Measurements from ENCODE around the gene MAPK8. TPM values are rescaled to one million over a fixed set of nuclear protein-coding genes. Genes with fewer than 3 reads are reported as not detected.

The MAPK8 gene
- total RNA-seq, 1 donor from 2014 or later, result 47.4 TPM

DNA sequence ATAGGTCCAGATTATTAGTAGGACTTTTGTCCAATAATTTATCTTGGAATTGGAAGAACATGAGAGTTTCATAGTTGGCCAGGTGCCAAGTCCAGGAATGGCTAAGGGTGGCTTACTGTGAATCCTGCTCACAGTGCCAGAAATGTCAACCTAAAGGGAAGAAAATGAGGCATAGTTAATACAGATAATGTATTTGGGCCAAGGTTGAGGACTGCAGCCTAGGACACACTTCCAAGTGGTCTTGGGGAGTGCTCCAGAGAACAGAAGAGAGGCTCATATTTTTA lies 78.2 kb downstream of the MAPK8 start:
- no peak overlapping the region for H3K4me3 ChIP-seq (ENCODE audit: insufficient read depth, low read depth, low read length)
- peaks cover 54% of the 10 kb centered on the region for H4K20me1 ChIP-seq (ENCODE audit: insufficient read depth, low read length)
- FAIRE-seq (no peak), DNase-seq (ENCODE audit: low read depth) (no peak)
- no peaks in the 10 kb centered on the region for H3K9me3 Mint-ChIP-seq (ENCODE audit: unreplicated experiment)
- no peaks in the 10 kb centered on the region for H3K9me3 ChIP-seq (ENCODE audit: insufficient read depth, low read depth, low read length)
- no peak overlapping the region for H2AFZ ChIP-seq (ENCODE audit: low read depth, low read length)
- H3K27ac ChIP-seq (ENCODE audit: low read depth, low read length), result no peak overlapping the region
- peaks cover 17% of the 10 kb centered on the region for H3K4me1 Mint-ChIP-seq (ENCODE audit: low read depth, unreplicated experiment)
- no peak overlapping the region for H3K27ac Mint-ChIP-seq (ENCODE audit: unreplicated experiment)
- no peaks in the 10 kb centered on the region for H3K36me3 ChIP-seq (ENCODE audit: insufficient read depth, low read length)
- no peaks in the 10 kb centered on the region for H3K27me3 ChIP-seq (ENCODE audit: insufficient read depth, low read length)
- no peaks in the 10 kb centered on the region for H3K27me3 Mint-ChIP-seq (ENCODE audit: low read depth, unreplicated experiment)
- H3K4me3 Mint-ChIP-seq (ENCODE audit: unreplicated experiment), result no peak overlapping the region
- peaks cover 59% of the 10 kb centered on the region for H3K79me2 ChIP-seq (ENCODE audit: insufficient read depth, low read length)
- TF ChIP-seq, protein P1, sequence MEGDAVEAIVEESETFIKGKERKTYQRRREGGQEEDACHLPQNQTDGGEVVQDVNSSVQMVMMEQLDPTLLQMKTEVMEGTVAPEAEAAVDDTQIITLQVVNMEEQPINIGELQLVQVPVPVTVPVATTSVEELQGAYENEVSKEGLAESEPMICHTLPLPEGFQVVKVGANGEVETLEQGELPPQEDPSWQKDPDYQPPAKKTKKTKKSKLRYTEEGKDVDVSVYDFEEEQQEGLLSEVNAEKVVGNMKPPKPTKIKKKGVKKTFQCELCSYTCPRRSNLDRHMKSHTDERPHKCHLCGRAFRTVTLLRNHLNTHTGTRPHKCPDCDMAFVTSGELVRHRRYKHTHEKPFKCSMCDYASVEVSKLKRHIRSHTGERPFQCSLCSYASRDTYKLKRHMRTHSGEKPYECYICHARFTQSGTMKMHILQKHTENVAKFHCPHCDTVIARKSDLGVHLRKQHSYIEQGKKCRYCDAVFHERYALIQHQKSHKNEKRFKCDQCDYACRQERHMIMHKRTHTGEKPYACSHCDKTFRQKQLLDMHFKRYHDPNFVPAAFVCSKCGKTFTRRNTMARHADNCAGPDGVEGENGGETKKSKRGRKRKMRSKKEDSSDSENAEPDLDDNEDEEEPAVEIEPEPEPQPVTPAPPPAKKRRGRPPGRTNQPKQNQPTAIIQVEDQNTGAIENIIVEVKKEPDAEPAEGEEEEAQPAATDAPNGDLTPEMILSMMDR (IDR thresholded peaks at IDR 0.05; ENCODE audit: insufficient read depth, low read depth, low read length), result no peak
- no peak for TF ChIP-seq EZH2 (IDR thresholded peaks at IDR 0.05; ENCODE audit: insufficient read depth, low read length)
- peaks cover 1% of the 10 kb centered on the region for H3K36me3 Mint-ChIP-seq (ENCODE audit: low read depth, unreplicated experiment)
- no peaks in the 10 kb centered on the region for H3K4me1 ChIP-seq (ENCODE audit: insufficient read depth, low read length)
- no peak overlapping the region for H3K4me2 ChIP-seq (ENCODE audit: low read length)
- no peak overlapping the region for H3K9ac ChIP-seq (ENCODE audit: low read length)

DNA sequence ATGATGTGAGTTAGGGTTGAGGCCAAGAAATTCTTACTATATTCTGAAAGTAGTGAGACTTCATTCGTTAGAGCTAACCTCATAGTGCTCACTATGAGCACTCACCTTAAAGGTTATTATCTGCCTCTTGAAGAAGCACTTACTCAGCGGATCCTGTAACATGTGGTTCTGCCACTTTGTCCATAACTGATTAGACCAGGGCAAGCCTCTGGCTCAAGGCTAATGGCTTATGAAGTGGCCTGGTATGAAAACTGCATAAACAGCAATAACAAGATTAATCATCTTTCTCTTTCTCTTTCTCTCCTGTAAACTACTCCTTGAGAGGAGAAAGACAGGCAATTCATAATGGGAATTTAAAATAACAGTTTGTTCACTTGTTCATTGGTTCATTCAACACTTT lies 82.8 kb downstream of the MAPK8 start:
- H3K27ac Mint-ChIP-seq (ENCODE audit: unreplicated experiment), result no peak overlapping the region
- Histone ChIP-seq H3K79me2 (ENCODE audit: insufficient read depth, low read length) (peaks cover 71% of the 10 kb centered on the region), H2AFZ (ENCODE audit: low read depth, low read length) (no peak overlapping the region), H3K27ac (ENCODE audit: low read depth, low read length) (no peak overlapping the region), H3K9ac (ENCODE audit: low read length) (no peak overlapping the region), H3K9me3 (ENCODE audit: insufficient read depth, low read depth, low read length) (no peaks in the 10 kb centered on the region), H3K4me1 (ENCODE audit: insufficient read depth, low read length) (peaks cover 15% of the 10 kb centered on the region), H4K20me1 (ENCODE audit: insufficient read depth, low read length) (peaks cover 55% of the 10 kb centered on the region), H3K36me3 (ENCODE audit: insufficient read depth, low read length) (no peaks in the 10 kb centered on the region), H3K4me2 (ENCODE audit: low read length) (no peak overlapping the region), H3K4me3 (ENCODE audit: insufficient read depth, low read depth, low read length) (no peak overlapping the region), H3K27me3 (ENCODE audit: insufficient read depth, low read length) (no peaks in the 10 kb centered on the region)
- DNase-seq (ENCODE audit: low read depth), result no peak
- TF ChIP-seq, protein P1 (IDR thresholded peaks at IDR 0.05; ENCODE audit: insufficient read depth, low read depth, low read length), result no peak
- no peak for TF ChIP-seq EZH2 (IDR thresholded peaks at IDR 0.05; ENCODE audit: insufficient read depth, low read length)
- no peak overlapping the region for H3K4me3 Mint-ChIP-seq (ENCODE audit: unreplicated experiment)
- peaks cover 26% of the 10 kb centered on the region for H3K4me1 Mint-ChIP-seq (ENCODE audit: low read depth, unreplicated experiment)
- peaks cover 1% of the 10 kb centered on the region for H3K36me3 Mint-ChIP-seq (ENCODE audit: low read depth, unreplicated experiment)
- H3K9me3 Mint-ChIP-seq (ENCODE audit: unreplicated experiment), result no peaks in the 10 kb centered on the region
- no peak for FAIRE-seq
- H3K27me3 Mint-ChIP-seq (ENCODE audit: low read depth, unreplicated experiment), result no peaks in the 10 kb centered on the region

DNA sequence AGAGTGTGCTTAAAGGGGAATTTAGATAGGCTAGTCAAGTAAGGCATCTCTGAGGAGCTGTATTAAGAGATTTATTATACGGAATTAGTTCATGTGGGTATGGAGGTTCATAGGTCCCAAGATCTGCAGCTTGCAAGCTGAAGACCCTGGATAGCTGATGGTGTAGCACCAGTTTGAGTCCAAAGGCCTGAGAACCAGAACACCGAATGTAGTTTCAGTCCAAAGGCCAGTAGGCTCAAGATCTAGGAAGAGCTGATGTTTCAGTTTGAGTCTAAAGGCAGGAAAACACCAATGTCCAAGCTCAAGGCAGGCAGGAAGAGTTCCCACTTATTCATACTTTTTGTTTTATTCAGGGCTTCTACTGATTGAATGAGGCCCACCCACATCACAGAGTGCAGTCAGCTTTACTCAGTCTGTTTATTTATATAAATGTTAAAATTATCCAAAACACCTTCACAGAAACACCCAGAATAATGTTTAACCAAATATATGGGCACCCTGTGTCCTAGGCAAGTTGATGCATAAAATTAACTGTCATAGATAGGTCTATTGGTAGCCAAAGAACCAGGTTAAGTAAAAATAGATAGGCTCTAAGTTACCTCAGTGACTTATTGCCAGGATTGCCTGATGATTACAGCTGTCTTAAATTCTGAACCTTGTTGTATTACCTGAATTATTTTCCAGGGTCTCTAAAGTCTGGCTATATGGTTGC lies 83.5 kb downstream of the MAPK8 start:
- Mint-ChIP-seq H3K36me3 (ENCODE audit: low read depth, unreplicated experiment) (peaks cover 1% of the 10 kb centered on the region), H3K4me3 (ENCODE audit: unreplicated experiment) (no peak overlapping the region), H3K27me3 (ENCODE audit: low read depth, unreplicated experiment) (no peaks in the 10 kb centered on the region), H3K9me3 (ENCODE audit: unreplicated experiment) (no peaks in the 10 kb centered on the region), H3K27ac (ENCODE audit: unreplicated experiment) (no peak overlapping the region), H3K4me1 (ENCODE audit: low read depth, unreplicated experiment) (peaks cover 20% of the 10 kb centered on the region)
- H2AFZ ChIP-seq (ENCODE audit: low read depth, low read length), result no peak overlapping the region
- no peaks in the 10 kb centered on the region for H3K9me3 ChIP-seq (ENCODE audit: insufficient read depth, low read depth, low read length)
- no peaks in the 10 kb centered on the region for H3K36me3 ChIP-seq (ENCODE audit: insufficient read depth, low read length)
- TF ChIP-seq, protein P1 (IDR thresholded peaks at IDR 0.05; ENCODE audit: insufficient read depth, low read depth, low read length), result no peak
- TF ChIP-seq EZH2 (IDR thresholded peaks at IDR 0.05; ENCODE audit: insufficient read depth, low read length), result no peak
- no peak overlapping the region for H3K4me3 ChIP-seq (ENCODE audit: insufficient read depth, low read depth, low read length)
- H3K4me2 ChIP-seq (ENCODE audit: low read length), result no peak overlapping the region
- DNase-seq (ENCODE audit: low read depth) (no peak), FAIRE-seq (peak; percentile 55)
- H4K20me1 ChIP-seq (ENCODE audit: insufficient read depth, low read length), result peaks cover 48% of the 10 kb centered on the region
- peaks cover 65% of the 10 kb centered on the region for H3K79me2 ChIP-seq (ENCODE audit: insufficient read depth, low read length)
- no peak overlapping the region for H3K9ac ChIP-seq (ENCODE audit: low read length)
- H3K27me3 ChIP-seq (ENCODE audit: insufficient read depth, low read length), result no peaks in the 10 kb centered on the region
- H3K4me1 ChIP-seq (ENCODE audit: insufficient read depth, low read length), result peaks cover 15% of the 10 kb centered on the region
- H3K27ac ChIP-seq (ENCODE audit: low read depth, low read length), result no peak overlapping the region
